Ishikawa (cell line): Measurements from ENCODE around the gene RNH1.

Experiments
- CEBPB ChIP-seq: IDR thresholded peaks from 2 replicates; pipeline ENCODE4 v1.6.1; 2012
- CREB1 ChIP-seq: IDR thresholded peaks from 2 replicates; pipeline ENCODE4 v1.6.1; 2012; ENCODE audit warnings: low read depth
- EGR1 ChIP-seq: IDR thresholded peaks from 2 replicates; pipeline ENCODE4 v1.6.1; 2012
- EP300 ChIP-seq: IDR thresholded peaks from 2 replicates; pipeline ENCODE4 v1.6.1; 2012; ENCODE audit warnings: borderline replicate concordance
- FOXM1 ChIP-seq: IDR thresholded peaks from 2 replicates; pipeline ENCODE4 v1.6.1; 2012; ENCODE audit warnings: low read depth, borderline replicate concordance
- MAX ChIP-seq: IDR thresholded peaks from 2 replicates; pipeline ENCODE4 v1.6.1; 2012
- NFIC ChIP-seq: IDR thresholded peaks from 2 replicates; pipeline ENCODE4 v1.6.1; 2012
- RAD21 ChIP-seq: IDR thresholded peaks from 2 replicates; pipeline ENCODE4 v1.6.1; 2012; ENCODE audit warnings: low read depth
- REST ChIP-seq: IDR thresholded peaks from 2 replicates; pipeline ENCODE4 v1.6.1; 2012; ENCODE audit warnings: low read depth, mild to moderate bottlenecking
- TAF1 ChIP-seq: IDR thresholded peaks from 2 replicates; pipeline ENCODE4 v1.6.1; 2012; ENCODE audit warnings: low read depth, mild to moderate bottlenecking
- TCF12 ChIP-seq: IDR thresholded peaks from 2 replicates; pipeline ENCODE4 v1.6.1; 2012; ENCODE audit warnings: low read depth
- TEAD4 ChIP-seq: IDR thresholded peaks from 2 replicates; pipeline ENCODE4 v1.6.1; 2012
- USF1 ChIP-seq: IDR thresholded peaks from 2 replicates; pipeline ENCODE4 v1.6.1; 2012
- YY1 ChIP-seq: IDR thresholded peaks from 2 replicates; pipeline ENCODE4 v1.6.1; 2012; ENCODE audit warnings: low read depth
- ZBTB7A ChIP-seq: IDR thresholded peaks from 2 replicates; pipeline ENCODE4 v1.6.1; 2012; ENCODE audit warnings: low read depth

The RNH1 gene

GRCh38 chr11:504994-505344 is 2.1 kb downstream of the RNH1 start:
- TF ChIP-seq TAF1 (no peak), NFIC (no peak), USF1 (no peak), MAX (no peak), RAD21 (no peak), EP300 (no peak)

- TF ChIP-seq TEAD4 (no peak), EGR1 (no peak), NFIC (no peak), CREB1 (no peak), YY1 (no peak), ZBTB7A (no peak), MAX (no peak), TCF12 (no peak), USF1 (no peak), TAF1 (no peak), RAD21 (no peak), REST (no peak), CEBPB (no peak), FOXM1 (no peak), EP300 (no peak)
Observed at GRCh38 chr11:504053-504993, 2.7 kb downstream of the RNH1 start.

- no peak for TF ChIP-seq USF1
- TF ChIP-seq FOXM1 = no peak
- no peak for TF ChIP-seq TEAD4
- no peak for TF ChIP-seq REST
- no peak for TF ChIP-seq TCF12
- no peak for TF ChIP-seq YY1
Observed at GRCh38 chr11:503179-503981, 3.7 kb downstream of the RNH1 start.

- TF ChIP-seq YY1 (no peak), NFIC (no peak), ZBTB7A (no peak), USF1 (no peak), RAD21 (no peak), FOXM1 (no peak), TAF1 (no peak), TEAD4 (no peak), EP300 (no peak), TCF12 (no peak), EGR1 (no peak), CREB1 (no peak)
Observed at GRCh38 chr11:502288-503178, 4.5 kb downstream of the RNH1 start.
